A549 (cell line): ENCODE data around the gene CBLC. TPM values are rescaled to one million over a fixed set of nuclear protein-coding genes. Genes with fewer than 3 reads are reported as not detected.

Source experiments
- ATAC-seq, 2 experiments: fragments of 200-7000 bp in 1 of 2; fragments of >200 bp in 1 of 2; cut with Nextera tagmentation in 1 of 2; cut with Tn5 transposase in 1 of 2; 3 replicates each; pipeline versions ENCODE4 v1.8.0 to v1.9.1; 2018 to 2020; ENCODE audit warnings: mild to moderate bottlenecking in 1 of 2, moderate library complexity in 1 of 2
- CTCF ChIA-PET: fragments of 300-600 bp; sonication (Branson Sonifier 250); formaldehyde crosslinking; extraction: SDS; loops from one replicate; lab custom pipeline; 2021; ENCODE audit warnings: antibody characterized with exemption, inconsistent platforms; lab: Yijun Ruan, JAX
- POLR2A ChIA-PET: fragments of 350-600 bp; formaldehyde crosslinking; extraction: SDS; loops from one replicate; lab custom pipeline; 2021; ENCODE audit warnings: antibody characterized with exemption, inconsistent platforms; lab: Yijun Ruan, JAX
- DNase-seq, 2 experiments: peaks; one replicate each; pipeline versions ENCODE4 v3.0.0 to v3.0.0-alpha.2; 2011 to 2016; ENCODE audit warnings: low read depth in 1 of 2, low spot score in 1 of 2
- FAIRE-seq: peaks from 2 replicates; lab custom pipeline; 2011; peaks lifted over from hg19 to GRCh38; lab: Jason Lieb, UNC
- H3K27ac ChIP-seq, 2 experiments: fragments of >200 bp; sonication (Bioruptor Twin); formaldehyde crosslinking; 3 replicates each; pipeline ENCODE4 v1.5.1; 2016 to 2017
- H3K4me1 ChIP-seq: fragments of >200 bp; sonication (Bioruptor Twin); formaldehyde crosslinking; 3 replicates; pipeline ENCODE4 v1.6.1; 2016
- H3K4me2 ChIP-seq: fragments of >200 bp; sonication (Bioruptor Twin); formaldehyde crosslinking; 3 replicates; pipeline ENCODE4 v1.6.1; 2016
- H3K4me3 ChIP-seq: fragments of >200 bp; sonication (Bioruptor Twin); formaldehyde crosslinking; 3 replicates; pipeline ENCODE4 v1.5.1; 2016
- H3K9me3 ChIP-seq: fragments of >200 bp; sonication (Bioruptor Twin); formaldehyde crosslinking; 3 replicates; pipeline ENCODE4 v1.6.1; 2016
- CBX2 ChIP-seq: fragments of 200-600 bp; sonication (generic); IDR thresholded peaks from 2 replicates; pipeline ENCODE4 v1.6.1; 2016; ENCODE audit warnings: low read depth, mild to moderate bottlenecking, borderline replicate concordance
- CBX8 ChIP-seq: fragments of 200-600 bp; sonication (generic); IDR thresholded peaks from 2 replicates; pipeline ENCODE4 v1.6.1; 2016
- ESRRA ChIP-seq: fragments of 150-350 bp; IDR thresholded peaks from 2 replicates; pipeline ENCODE4 v1.6.1; 2014; ENCODE audit warnings: mild to moderate bottlenecking, low read length, borderline replicate concordance
- JUN ChIP-seq, 2 experiments: fragments of >200 bp; sonication (Bioruptor Twin); formaldehyde crosslinking; IDR thresholded peaks; 2 replicates in 1 of 2; 3 replicates in 1 of 2; pipeline ENCODE4 v1.6.1; 2016 to 2017
- KDM1A ChIP-seq: fragments of 200-600 bp; sonication (generic); IDR thresholded peaks from 2 replicates; pipeline ENCODE4 v1.6.1; 2016; ENCODE audit warnings: low read depth, mild to moderate bottlenecking
- KDM5A ChIP-seq: fragments of 200-600 bp; sonication (generic); IDR thresholded peaks from 2 replicates; pipeline ENCODE4 v1.6.1; 2016; ENCODE audit warnings: antibody characterized with exemption, mild to moderate bottlenecking
- POLR2A ChIP-seq: IDR thresholded peaks from 2 replicates; pipeline ENCODE4 v1.6.1; 2012; ENCODE audit warnings: mild to moderate bottlenecking, low read length
- RNF2 ChIP-seq: fragments of 200-600 bp; sonication (generic); IDR thresholded peaks from 2 replicates; pipeline ENCODE4 v1.6.1; 2016; ENCODE audit warnings: low read depth, mild to moderate bottlenecking, antibody characterized with exemption, moderate library complexity, borderline replicate concordance
- SREBF2 ChIP-seq: fragments of 450-650 bp; IDR thresholded peaks from 2 replicates; pipeline ENCODE4 v1.6.1; 2014; ENCODE audit warnings: mild to moderate bottlenecking, moderate library complexity
- ZFP36 ChIP-seq: fragments of 450-650 bp; IDR thresholded peaks from 2 replicates; pipeline ENCODE4 v1.6.1; 2014; ENCODE audit warnings: borderline replicate concordance; ENCODE audit not compliant: partially characterized antibody
- WGBS: methylation state at CpG from one replicate; pipeline ENCODE4 v1.1.6; 2017; ENCODE audit errors: missing lambda C conversion rate; 5-methylcytosine and 5-hydroxymethylcytosine counted together
- polyA plus RNA-seq, 4 experiments: library from polyadenylated mRNA; depleted of rRNA in 3 of 4; stranded (reverse); fragments of >200 nt; fragmentation: RNase III in 1 of 4; extraction: RNeasy Plus Mini Kit Qiagen cat#74134 plus additional on column Dnase treatment in 1 of 4; gene quantifications; 2 replicates in 3 of 4; 3 replicates in 1 of 4; pipeline ENCODE4 v1.2.3, GENCODE V29; 2011 to 2017
- TF ChIP-seq, protein P1 (sequence below): fragments of 150-350 bp; IDR thresholded peaks from 2 replicates; pipeline ENCODE4 v1.6.1; 2014; ENCODE audit warnings: low read depth, mild to moderate bottlenecking, low read length
- TF ChIP-seq, protein P2 (sequence below): IDR thresholded peaks from 2 replicates; pipeline ENCODE4 v1.6.1; 2012; ENCODE audit warnings: low read depth, borderline replicate concordance
- TF ChIP-seq, protein P3 (sequence below): fragments of >200 bp; sonication (Bioruptor Twin); formaldehyde crosslinking; IDR thresholded peaks from 3 replicates; pipeline ENCODE4 v1.5.1; 2016
- TF ChIP-seq, protein P4 (sequence below): fragments of >200 bp; sonication (Bioruptor Twin); formaldehyde crosslinking; IDR thresholded peaks from 2 replicates; pipeline ENCODE4 v1.6.1; 2016
- TF ChIP-seq, protein P5 (sequence below): fragments of 200-600 bp; sonication (generic); IDR thresholded peaks from 2 replicates; pipeline ENCODE4 v1.6.1; 2016; ENCODE audit warnings: antibody characterized with exemption, mild to moderate bottlenecking, moderate library complexity
- TF ChIP-seq, protein P6 (sequence below): fragments of 250-450 bp; sonication (Bioruptor Pico); IDR thresholded peaks from 2 replicates; pipeline ENCODE4 v1.5.0; 2021; ENCODE audit warnings: mild to moderate bottlenecking, moderate library complexity, borderline replicate concordance
- TF ChIP-seq, protein P7 (sequence below): fragments of 450-650 bp; IDR thresholded peaks from 2 replicates; pipeline ENCODE4 v1.6.1; 2014; ENCODE audit warnings: antibody characterized with exemption

CBLC gene
- polyA plus RNA-seq, 2 of the 4 experiments (the other 2 are of a cell fraction) = not detected

GRCh38 chr19:44803442-44804428, 26.0 kb downstream of the CBLC start:
- ChIA-PET POLR2A (no interaction called here), CTCF (interaction anchor here (0.6 to 8.8 kb wide), 22 partner anchors 11 to 226 kb away, joined by 3 to 157 read pairs (median 4); partner anchors contain the start of genes CBLC and NECTIN2)
- DNase-seq = no peak
- Histone ChIP-seq H3K9me3 (0 out of 3 replicates have a peak, but pooled peaks cover 6% of the 10 kb centered on the region), H3K4me1 (peaks cover 29% of the 10 kb centered on the region), H3K27ac (no peak overlapping the region), H3K4me3 (no peak overlapping the region), H3K4me2 (no peak overlapping the region)
- 85% methylated on average over 13 of the region's 13 CpGs for WGBS
- no peak for ATAC-seq
- FAIRE-seq = no peak
- TF ChIP-seq, protein P1, sequence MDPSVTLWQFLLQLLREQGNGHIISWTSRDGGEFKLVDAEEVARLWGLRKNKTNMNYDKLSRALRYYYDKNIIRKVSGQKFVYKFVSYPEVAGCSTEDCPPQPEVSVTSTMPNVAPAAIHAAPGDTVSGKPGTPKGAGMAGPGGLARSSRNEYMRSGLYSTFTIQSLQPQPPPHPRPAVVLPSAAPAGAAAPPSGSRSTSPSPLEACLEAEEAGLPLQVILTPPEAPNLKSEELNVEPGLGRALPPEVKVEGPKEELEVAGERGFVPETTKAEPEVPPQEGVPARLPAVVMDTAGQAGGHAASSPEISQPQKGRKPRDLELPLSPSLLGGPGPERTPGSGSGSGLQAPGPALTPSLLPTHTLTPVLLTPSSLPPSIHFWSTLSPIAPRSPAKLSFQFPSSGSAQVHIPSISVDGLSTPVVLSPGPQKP = no peak
- TF ChIP-seq, protein P2, sequence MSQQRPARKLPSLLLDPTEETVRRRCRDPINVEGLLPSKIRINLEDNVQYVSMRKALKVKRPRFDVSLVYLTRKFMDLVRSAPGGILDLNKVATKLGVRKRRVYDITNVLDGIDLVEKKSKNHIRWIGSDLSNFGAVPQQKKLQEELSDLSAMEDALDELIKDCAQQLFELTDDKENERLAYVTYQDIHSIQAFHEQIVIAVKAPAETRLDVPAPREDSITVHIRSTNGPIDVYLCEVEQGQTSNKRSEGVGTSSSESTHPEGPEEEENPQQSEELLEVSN = no peak
- no peak for TF ChIP-seq ZFP36
- TF ChIP-seq, protein P3, sequence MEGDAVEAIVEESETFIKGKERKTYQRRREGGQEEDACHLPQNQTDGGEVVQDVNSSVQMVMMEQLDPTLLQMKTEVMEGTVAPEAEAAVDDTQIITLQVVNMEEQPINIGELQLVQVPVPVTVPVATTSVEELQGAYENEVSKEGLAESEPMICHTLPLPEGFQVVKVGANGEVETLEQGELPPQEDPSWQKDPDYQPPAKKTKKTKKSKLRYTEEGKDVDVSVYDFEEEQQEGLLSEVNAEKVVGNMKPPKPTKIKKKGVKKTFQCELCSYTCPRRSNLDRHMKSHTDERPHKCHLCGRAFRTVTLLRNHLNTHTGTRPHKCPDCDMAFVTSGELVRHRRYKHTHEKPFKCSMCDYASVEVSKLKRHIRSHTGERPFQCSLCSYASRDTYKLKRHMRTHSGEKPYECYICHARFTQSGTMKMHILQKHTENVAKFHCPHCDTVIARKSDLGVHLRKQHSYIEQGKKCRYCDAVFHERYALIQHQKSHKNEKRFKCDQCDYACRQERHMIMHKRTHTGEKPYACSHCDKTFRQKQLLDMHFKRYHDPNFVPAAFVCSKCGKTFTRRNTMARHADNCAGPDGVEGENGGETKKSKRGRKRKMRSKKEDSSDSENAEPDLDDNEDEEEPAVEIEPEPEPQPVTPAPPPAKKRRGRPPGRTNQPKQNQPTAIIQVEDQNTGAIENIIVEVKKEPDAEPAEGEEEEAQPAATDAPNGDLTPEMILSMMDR = no peak
- TF ChIP-seq RNF2 = no peak
- TF ChIP-seq JUN (IDR thresholded peaks at IDR 0.05) = no peak
- TF ChIP-seq KDM5A = no peak
- TF ChIP-seq, protein P4, sequence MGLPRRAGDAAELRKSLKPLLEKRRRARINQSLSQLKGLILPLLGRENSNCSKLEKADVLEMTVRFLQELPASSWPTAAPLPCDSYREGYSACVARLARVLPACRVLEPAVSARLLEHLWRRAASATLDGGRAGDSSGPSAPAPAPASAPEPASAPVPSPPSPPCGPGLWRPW = no peak
- TF ChIP-seq, protein P5, sequence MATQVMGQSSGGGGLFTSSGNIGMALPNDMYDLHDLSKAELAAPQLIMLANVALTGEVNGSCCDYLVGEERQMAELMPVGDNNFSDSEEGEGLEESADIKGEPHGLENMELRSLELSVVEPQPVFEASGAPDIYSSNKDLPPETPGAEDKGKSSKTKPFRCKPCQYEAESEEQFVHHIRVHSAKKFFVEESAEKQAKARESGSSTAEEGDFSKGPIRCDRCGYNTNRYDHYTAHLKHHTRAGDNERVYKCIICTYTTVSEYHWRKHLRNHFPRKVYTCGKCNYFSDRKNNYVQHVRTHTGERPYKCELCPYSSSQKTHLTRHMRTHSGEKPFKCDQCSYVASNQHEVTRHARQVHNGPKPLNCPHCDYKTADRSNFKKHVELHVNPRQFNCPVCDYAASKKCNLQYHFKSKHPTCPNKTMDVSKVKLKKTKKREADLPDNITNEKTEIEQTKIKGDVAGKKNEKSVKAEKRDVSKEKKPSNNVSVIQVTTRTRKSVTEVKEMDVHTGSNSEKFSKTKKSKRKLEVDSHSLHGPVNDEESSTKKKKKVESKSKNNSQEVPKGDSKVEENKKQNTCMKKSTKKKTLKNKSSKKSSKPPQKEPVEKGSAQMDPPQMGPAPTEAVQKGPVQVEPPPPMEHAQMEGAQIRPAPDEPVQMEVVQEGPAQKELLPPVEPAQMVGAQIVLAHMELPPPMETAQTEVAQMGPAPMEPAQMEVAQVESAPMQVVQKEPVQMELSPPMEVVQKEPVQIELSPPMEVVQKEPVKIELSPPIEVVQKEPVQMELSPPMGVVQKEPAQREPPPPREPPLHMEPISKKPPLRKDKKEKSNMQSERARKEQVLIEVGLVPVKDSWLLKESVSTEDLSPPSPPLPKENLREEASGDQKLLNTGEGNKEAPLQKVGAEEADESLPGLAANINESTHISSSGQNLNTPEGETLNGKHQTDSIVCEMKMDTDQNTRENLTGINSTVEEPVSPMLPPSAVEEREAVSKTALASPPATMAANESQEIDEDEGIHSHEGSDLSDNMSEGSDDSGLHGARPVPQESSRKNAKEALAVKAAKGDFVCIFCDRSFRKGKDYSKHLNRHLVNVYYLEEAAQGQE = no peak
- no peak for TF ChIP-seq ESRRA
- no peak for TF ChIP-seq KDM1A
- TF ChIP-seq, protein P6, sequence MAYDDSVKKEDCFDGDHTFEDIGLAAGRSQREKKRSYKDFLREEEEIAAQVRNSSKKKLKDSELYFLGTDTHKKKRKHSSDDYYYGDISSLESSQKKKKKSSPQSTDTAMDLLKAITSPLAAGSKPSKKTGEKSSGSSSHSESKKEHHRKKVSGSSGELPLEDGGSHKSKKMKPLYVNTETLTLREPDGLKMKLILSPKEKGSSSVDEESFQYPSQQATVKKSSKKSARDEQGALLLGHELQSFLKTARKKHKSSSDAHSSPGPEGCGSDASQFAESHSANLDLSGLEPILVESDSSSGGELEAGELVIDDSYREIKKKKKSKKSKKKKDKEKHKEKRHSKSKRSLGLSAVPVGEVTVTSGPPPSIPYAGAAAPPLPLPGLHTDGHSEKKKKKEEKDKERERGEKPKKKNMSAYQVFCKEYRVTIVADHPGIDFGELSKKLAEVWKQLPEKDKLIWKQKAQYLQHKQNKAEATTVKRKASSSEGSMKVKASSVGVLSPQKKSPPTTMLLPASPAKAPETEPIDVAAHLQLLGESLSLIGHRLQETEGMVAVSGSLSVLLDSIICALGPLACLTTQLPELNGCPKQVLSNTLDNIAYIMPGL (CRISPR knock-in tag) = no peak
- no peak for TF ChIP-seq POLR2A
- TF ChIP-seq CBX8 = no peak
- no peak for TF ChIP-seq SREBF2
- TF ChIP-seq CBX2 = no peak
- TF ChIP-seq, protein P7, sequence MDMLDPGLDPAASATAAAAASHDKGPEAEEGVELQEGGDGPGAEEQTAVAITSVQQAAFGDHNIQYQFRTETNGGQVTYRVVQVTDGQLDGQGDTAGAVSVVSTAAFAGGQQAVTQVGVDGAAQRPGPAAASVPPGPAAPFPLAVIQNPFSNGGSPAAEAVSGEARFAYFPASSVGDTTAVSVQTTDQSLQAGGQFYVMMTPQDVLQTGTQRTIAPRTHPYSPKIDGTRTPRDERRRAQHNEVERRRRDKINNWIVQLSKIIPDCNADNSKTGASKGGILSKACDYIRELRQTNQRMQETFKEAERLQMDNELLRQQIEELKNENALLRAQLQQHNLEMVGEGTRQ = no peak
